Stimulated activated CD4-positive, alpha-beta T cell treated with anti-CD3 and anti-CD28 coated beads, Interleukin-12 subunit alpha, Interleukin-12 subunit beta, amount 100 ng/mL, for 48 hours (primary cell): ENCODE data around the gene E2F4.

Experiments used
- DNase-seq, 3 donors: peaks; one replicate each; pipeline ENCODE4 v3.0.0-alpha.2; 2020; ENCODE audit warnings: low read depth in 2 of 3, low spot score in 1 of 3

Gene E2F4

GRCh38 chr16:67247192-67248072 is 55.5 kb downstream of the E2F4 start, which contains the start of gene FHOD1:
Gene FHOD1 (minus strand): TSS chr16:67247481. CDS start chr16:67247410, 71 bp downstream.
- DNase-seq = peak; percentile 96 to 100 (median 98)

- no peak for DNase-seq
Measured at GRCh38 chr16:67248073-67248400, 56.1 kb downstream of the E2F4 start.
